Stimulated activated CD4-positive, alpha-beta T cell treated with anti-CD3 and anti-CD28 coated beads, Interleukin-2, amount 100 ng/mL, for 24 hours (primary cell): ENCODE results near the gene SREK1.

Experiments used
- DNase-seq, 2 donors: peaks; one replicate each; pipeline ENCODE4 v3.0.0-alpha.2; 2020

The SREK1 gene

DNA sequence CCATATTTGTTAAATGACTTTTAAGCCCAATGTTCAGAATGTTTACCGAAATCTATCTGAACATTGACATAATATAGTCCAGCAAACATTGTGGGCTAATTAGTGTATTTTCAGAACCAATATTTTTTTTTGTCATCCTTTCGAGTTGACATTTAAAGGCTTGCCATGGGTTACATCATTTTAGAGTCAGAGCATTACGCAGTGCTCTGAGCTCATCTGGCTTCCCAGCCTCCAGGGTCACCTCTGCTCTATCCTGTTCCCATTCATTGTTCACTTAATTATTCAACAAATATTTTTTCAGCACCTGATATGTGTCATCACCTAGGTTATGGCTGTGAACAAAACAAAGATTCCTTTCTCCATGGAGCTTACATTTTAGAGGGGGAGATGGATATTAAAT is 80.2 kb downstream of the SREK1 start:
- no peak for DNase-seq

DNA sequence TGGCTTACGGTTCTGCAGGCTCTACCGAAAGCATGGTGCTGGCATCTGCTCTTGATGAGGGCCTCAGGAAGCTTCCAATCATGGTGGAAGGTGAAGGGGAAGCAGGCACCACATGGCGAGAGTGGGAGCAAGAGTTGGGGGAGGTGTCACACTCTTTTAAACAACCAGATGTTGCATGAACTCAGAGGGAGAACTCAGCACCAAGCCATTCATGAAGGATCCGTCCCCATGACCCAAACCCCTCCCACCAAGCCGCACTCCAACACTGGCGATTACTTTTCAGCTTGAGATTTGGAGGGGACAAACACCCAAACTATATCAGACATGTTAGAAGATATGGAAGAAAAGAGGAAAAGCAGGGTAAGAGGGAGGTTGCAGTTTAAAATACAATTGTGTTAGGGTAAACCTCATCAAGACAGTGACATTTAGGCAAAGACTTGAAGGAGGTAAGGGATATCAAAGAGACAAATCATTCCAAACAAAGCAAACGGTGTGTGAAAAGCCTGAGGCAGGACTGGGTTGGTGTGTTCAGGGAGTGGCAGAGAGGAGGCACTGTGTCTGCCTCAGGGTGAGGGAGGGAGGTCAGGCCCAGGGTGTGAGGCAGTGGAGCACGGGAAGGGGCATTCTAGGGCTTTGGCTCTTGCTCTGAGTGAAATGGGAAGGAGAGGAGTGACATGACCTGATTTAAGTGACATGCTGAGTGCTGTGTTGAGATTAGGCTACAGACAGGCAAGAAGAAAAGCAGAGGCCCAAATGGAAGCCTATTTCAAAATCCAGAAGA is 80.9 kb downstream of the SREK1 start:
- no peak for DNase-seq

DNA sequence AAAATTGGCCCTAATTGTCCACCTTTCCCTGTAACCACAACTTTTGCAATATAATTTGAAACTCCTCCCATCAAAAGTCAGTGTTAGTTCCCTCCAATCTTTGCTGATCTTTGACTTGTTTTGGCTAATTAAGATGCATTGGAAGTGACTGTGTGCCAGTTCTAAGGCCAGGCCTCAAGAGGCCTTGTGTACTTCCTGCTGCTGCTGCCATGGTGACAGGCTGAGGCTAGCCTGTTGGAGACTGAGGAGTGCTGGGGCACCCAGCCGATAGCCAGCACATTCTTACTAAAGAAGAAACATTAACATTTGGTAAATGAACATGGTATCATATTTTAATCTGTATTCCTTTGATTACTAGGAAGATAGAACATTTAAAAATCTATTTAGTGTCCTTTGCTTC is 86.5 kb downstream of the SREK1 start:
- no peak for DNase-seq

DNA sequence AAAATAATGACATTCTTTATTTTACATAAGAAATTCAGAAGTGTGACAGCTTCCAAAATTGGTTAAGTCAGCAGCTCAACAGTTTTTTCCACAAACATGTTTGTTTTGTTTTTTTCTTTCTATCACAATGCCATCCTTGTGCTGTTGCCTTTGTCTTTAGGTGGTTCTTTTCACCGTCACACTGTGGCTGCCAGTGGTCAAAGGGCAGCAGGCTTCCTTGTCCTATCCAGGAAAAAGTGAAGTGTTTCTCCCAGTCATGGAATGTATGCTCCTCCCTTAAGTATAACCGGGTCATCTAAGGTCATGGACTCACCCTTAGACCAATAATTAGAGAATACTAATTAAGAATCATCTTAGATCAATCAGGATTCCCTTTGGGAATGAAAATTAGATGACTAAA is 87.4 kb downstream of the SREK1 start:
- DNase-seq = no peak

DNA sequence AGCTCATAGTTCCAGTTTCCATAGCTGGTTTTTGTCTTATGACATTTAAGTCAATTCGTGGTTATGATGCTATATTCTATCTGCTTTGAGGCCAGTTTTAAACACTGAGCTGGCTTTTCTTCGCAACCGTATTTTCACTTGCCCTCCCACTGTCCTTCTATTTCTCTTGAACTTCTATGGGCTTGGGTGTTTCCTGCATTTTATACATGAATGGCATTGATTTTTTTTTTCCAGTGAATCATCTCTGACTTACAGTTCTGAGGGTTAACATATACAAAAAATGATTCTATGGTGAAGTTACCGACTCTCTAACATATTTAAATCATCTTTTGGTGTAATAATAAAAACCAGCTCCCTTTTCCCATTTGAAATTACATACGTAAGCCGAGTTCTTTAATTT is 88.2 kb downstream of the SREK1 start:
- no peak for DNase-seq

DNA sequence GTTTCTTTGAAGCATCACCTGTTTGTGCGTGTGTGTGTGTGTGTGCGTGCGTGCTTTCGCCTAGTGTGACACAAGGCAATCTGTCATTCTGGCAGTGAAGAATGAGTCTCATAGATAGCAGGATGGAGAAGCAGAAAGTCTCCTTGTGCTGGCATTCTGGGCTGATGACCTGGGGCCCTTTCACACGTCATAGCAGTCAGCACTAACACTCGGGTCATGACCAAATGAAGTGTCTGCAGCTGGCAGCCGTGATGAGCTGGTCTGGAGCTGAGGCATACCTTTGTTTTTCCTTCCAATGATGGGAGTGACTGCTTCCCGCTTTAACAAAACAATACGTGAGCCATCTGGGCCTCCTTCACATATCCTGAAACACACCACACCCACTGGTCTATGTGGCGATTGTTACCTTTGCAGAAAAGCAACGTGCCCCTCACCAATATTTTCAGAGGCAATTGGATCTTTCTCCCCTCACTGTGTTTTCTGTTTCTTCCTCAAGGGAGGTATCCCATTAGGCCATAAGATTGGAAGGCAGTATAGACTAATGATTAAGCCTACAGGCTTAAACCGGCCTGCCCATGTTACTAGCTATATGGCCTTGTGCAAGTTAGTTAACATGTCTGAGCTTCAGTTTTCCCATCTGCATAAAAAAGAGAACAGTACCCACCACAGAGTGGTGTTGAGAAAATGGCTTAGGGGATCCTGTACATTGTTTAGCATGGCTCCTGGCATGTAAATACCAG is 88.8 kb downstream of the SREK1 start:
- no peak for DNase-seq
